T follicular helper cell (primary cell): ENCODE measurements around the gene BDNF.

Experiments used
- DNase-seq: peaks from one replicate; pipeline ENCODE4 v3.0.0-alpha.2; 2020; ENCODE audit warnings: low read depth

Gene BDNF

DNA sequence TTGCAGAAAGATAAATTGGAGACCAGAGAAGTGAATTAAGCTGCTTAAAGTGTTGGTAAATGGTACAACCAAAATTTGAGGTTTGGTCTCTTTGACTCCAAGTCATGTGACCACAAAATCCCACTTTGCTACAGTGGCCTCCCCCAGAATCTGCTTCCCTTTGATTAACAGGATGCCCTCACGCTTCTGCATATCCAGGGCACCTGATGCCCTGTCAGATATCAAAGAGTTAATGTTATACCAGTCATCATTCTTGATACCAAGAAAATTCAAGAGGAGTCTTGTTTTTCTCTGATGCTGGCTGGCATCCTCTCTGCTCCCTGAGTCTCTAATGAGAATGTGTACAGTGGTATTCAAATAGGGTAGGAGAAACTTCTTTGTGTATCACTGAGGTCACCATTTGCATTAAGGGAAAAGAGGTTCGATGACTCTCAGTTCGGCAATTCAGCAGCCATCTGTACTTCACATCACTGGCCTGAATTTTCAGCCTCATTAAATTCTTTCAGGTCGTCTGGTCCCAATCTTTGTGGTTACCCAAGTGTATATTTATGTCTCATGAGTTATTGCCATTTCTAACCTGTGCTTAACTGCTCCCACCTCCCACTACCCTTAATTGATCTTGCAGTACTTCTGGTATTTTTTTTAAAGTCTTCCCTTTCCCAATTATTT, 73.9 kb downstream of the BDNF start:
- DNase-seq, result no peak

DNA sequence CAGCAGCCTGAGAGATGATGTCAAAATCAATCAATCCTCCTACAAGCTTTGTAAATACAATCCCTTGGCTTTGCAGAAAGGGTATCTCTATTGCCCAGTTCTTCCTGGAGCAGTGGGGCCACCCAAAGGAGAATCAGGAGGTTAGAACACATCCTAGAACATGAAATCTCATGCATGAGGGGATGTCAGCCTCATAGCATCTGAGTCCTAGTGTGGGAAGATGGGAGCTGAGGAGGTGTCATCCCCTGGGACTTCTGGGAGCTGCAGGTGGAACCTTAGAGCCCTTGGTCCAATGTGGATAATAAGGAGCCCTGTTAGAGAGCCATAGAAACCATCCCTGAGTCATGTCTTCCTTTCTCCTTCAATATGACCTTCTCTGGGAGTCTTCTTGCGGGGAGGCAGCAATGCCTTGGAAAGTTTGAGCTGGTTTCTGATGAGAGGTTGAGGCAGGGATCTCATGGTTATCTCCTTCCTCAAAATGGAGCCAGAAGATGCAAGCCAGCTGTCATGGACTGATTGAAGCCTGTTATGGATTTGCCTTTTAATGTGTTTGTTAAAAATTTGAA, 74.8 kb downstream of the BDNF start:
- DNase-seq, result no peak

DNA sequence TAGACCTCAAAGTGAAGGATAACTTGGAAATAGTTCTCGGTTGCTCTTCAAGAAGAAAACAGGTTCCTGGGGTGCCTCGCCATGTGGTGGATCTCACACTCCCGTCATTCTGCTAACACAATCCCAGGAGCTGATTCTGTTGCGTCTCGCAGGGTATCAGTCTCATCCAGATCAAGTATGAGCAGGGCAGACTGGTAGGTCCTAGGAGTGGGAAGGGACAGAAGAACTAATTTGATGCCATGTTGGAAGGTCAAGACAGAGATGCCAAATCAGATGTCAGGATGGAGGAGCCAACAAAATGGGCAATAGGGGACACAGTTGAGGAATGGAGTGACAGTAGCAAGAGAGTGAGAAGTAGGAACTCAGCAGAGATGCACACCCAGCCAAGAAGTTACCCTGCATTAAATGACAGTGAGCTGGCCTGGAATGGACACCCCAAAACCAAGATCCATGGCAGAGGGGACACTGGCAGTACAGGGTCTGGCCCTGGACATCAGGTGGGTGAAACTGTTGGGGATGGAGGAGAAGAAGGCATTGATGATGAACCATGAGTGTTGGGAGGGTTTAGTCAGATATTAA, 76.2 kb downstream of the BDNF start:
- DNase-seq, result no peak

DNA sequence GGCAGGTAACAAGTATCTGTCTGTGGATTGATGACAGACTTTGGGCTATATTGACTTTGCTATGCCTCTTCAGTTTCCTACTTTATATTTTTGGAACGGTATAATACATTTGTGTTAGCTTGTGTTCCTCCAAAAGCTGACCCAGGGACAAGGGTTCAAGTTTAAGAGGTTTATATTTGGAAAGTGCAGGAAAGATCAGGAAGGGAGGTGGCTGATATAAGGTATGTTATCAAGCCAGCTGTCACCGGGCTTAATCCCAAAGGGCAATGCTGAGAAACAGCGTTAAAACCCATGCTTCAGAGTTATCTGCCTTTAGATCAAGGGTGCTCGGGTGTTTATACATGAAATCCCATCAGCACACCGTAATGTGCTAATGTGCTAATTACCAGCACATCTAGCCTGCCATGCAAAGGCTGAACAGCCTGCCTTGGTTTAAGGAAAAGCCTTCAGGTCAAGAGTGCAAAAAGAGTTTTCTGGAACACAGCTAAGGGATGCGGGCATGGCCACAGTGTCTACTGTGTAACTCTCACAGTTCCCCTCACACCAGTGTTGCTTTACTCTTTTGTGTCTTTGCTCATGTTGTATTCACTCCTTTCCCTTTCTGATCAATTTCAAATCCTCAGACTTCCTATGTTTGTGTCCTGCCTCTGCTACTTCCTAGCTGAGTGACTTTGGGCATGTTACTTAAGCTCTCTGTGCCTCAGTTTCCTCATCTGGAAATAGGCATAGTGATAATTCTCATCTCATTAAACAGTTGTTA, 77.5 kb downstream of the BDNF start:
- DNase-seq, result no peak

DNA sequence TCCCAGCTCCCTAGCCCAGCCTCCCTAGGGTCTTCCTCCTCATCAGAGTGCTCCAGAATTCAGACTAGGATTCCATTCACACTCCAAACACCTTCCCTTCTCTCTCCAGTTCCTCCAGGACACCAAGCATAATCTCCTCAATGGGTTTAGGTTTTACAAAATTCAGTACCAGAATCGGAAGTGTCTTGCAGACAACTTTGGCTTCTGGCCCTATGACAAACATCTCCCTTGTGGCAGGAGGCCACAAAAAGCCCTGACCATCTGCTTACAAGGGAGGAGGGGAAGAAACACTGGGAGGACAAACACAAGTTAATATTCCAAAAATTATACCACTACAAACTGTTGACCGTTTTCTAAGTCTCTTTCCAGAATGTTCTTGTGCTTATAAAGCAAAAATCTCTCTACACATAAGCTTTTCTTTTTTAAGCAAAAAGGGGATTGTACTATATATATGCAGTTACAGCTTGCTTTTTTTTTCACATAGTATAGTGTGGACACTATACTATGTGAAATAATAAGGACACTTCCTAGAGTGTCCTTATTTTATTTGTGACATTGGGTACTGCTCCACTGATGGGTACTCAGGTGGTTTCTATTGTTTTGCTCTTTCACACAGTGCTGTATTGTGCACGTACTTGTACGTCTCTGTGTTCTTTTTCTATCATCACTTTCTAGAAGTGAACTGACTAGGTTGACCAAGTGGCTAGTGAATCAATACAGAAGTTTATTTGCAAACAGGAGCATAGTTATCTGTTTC, 78.7 kb downstream of the BDNF start:
- DNase-seq, result no peak

DNA sequence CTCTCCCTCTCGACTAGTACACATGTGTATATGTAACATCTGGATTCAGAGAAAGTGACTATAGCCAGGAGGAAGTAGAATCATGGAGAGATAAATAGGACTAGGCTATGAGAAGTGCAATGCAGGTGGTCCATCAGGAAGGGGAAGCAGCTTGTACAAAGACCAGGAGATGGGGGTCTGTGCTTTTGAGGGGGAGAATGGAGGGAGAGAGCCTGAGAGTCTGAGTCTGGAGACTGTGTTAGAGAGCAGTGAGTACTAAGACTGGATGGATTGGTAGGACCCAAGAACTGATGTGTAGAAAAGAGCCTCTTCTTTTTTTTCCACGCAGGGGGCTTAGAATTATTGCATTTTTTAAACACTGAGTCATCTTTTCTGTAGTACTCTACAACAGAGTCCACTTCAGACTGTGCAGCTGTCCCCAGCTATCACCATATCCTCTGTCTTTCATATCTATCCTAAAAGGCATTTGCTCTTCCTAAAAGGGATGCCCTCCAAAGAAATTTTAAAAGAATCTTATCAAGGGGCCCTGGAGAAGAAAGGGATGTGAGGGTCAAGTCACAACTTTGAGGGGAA, 80.4 kb downstream of the BDNF start:
- no peak for DNase-seq

DNA sequence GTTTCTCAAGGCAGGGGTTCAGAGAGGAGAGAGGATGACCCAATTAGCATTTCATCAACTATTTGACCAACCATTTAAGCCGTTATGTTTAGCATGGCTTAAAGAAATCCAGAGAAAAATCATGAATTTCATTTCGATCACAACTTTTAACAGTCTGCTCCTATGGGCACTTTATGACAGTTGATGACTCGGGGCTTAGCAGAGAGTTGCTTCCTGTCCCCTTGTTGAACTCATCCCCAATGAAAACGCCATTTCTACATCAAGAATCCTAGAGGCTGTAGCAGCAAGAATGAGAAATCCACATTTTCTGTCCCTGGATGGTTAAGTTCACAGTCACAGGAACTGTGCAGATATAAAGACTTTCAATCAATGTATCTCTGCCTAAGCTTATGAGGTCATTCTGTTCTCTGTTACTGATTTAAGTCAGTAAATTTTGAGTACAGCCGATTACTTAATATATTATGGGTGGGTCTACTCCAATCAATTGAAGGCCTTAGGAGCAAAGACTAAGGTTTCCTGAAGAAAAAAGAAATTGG, 81.1 kb downstream of the BDNF start:
- no peak for DNase-seq

DNA sequence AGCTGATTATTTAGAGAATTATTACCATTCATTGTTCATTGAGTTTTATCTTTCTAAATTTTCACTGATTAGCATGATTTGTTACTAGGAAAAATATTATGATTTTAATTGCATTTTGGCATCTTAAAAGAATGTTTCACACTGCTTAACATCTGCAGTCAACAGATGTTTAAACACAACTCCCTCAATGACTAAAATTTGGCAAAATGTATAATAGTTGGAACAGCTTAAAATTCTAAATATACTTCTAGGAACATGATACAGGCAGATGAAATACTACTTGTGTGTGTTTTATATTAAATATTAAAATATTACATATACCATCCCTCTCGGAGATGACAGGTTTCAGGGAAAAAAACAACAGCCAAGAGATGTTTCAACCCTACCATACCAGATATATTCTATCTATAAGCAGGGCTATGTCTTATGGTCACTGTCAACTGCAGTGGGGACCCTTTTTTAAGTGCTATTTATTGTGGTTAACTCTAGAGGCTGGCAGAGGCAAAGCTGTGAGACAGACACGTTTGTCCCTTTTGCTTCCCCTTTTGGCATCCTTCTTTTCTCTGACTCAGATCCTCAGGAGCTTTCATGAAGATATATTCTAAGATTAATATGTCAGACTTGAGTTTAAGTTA, 81.9 kb downstream of the BDNF start:
- no peak for DNase-seq

DNA sequence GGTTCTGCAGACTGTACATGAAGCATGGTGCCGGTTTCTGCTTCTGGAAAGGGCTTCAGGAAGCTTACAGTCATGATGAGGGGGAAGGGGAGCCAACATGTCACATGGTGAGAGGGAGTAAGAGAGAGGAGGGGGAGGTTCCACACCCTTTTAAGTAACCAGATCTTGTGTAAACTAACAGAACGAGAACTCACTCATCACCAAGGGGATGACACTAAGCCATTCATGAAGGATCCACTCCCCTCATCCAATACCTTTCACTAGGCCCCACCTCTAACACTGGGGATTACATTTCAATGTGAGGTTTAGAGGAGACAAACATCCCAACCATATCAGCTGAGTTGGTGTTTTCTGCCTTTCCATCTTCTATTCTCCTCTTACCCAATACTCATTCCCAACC, 83.5 kb downstream of the BDNF start:
- DNase-seq, result no peak

DNA sequence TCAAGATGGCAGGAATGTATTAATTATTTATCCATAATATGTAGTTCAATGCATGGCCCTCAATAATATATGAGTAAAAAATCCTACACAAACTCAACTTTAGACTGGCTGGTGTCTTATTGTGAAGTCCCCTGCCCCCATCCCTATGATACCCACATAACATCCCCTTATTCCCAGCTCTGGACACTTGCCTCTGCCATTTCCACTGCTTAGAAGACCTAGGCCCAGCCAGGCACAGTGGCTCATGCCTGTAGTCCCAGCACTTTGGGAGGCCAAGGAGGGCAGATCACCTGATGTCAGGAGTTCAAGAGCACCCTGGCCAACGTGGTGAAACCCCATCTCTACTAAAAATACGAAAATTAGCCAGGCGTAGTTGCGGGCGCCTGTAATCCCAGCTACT, 84.4 kb downstream of the BDNF start:
- no peak for DNase-seq

DNA sequence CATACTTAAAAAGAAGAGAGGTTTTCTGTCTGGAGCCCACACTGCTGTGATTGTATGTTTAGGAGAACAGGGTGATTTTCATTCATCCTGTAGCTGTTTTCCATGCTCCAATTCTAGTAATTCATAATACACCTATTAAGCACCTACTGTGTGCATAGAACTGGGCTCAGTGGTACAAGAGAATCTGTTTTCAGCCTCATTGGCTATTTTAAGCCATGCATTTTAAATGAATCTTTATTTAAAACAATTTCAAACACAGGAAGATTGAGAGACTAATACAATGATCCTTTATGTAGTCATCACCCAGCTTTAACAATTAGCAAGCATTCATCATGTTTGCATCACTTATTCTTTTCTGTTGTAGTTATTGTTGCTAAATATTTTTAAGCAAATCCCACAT, 86.2 kb downstream of the BDNF start:
- no peak for DNase-seq

DNA sequence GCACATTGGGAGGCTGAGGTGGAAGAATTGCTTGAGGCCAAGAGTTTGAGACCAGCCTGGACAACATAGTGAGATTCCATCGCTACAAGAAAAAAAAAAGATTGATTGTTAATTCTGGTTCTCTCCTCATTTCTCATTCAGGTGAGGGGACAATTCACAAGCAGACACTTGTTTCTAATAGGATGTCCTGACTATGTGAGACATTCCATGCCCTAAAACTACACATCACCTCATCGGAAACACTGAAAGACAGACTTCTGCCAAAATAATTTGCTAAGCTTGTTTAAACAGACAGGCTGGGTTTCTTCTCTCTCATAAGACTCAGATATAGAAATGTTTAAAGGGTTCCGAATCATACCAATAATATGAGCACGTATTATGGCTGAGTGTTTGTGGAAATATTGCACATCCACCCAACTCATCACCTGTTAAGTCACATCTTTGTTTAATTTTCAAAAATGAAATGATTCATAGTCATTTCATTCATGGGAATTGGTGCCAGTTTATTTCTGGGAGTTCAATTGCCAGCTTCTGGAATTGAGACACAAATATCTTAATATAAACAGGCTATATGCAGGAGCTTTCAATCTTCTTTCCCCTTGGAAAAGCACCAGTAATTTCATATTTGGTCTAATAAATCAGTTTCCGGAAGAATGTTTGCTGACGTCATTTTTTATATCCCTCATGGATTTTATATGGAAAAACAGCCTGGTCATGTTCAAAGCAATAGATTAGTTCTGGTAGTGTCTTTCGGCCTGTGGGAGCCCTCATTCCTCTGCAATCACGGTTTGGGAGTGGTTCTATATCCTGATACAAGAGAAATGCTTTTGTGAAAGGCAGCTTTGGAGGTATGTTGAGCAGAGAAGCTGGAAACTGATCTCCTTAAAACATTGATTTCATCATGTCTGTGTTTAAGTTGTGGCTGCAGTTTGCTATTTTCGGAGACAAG, 87.0 kb downstream of the BDNF start:
- no peak for DNase-seq

DNA sequence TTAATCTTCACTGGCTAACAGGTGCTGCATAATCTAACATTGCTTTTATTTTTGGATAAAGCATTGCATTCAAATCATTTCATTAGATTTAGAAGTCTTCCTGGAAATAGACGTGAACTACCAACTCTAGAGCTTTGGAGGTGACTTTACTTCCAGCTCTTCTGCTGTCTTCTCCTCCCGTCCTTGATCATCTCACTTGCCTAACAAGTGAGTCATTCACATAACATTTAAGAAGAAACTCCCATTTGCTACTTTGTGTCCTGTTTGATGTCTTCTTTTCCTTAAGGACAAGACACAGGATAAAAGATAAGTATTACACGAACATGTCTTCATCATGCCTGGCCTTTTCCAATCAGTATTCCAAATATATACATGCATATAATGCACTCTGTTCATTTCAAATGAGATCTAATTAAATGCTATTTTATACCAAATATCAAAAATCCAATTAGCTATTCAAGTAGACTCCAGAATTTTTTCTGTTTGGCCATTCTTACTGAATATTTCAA, 88.3 kb downstream of the BDNF start:
- DNase-seq, result no peak

DNA sequence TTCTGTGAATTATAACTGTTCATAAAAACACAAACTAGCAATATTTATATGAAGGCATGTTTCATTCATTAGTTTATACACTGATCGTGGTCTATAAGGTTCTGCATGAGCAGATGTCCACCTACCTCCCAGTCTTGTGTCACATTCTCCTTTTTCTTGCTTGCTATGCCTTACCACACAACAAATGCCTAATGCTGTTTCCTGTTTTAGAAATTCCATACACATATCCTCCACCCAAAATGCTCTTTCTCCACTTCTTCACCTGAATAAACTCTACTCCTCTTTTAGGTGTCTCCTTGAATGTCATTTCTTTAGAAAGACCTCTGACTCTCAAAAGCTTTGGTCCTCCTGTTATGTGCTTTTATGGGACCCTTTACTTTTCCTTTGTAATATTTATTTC, 88.9 kb downstream of the BDNF start:
- no peak for DNase-seq

DNA sequence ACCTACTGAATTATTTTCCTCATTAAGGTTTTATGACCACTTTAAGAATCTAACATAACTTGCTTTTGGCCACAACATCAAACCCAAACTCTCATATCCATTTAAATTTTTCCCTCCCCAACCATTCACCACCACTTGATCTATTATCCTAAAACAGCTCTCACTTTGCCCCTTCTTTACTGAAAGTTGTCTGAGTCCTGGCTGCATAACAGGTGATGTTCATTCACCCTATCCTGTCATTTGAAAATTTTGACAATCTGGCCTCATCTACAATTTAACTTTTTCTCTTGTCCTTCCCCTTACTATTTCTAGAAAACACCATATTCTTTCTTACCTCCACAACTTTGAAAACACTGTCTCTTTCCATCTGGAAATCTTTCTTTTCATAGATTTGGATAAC, 89.3 kb downstream of the BDNF start:
- DNase-seq, result no peak

DNA sequence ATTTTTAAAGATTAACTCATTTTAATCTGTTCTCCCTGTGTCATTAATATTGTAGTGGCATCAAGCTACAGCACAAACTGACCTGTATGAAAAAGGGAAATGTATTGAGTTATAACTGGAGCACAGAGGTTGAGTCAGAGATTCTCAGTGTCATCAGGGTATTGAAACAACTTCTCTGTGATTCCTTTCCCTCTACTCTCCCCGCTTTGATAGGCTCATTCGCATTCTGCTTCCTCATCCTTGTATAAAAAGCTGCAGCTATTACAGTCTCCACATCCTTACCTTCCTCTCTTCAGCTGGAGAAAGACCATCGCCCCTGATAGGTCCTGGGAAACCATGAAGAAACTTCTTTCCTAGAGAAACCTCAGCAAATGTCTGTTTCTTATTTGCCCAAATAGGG, 90.0 kb downstream of the BDNF start:
- no peak for DNase-seq

DNA sequence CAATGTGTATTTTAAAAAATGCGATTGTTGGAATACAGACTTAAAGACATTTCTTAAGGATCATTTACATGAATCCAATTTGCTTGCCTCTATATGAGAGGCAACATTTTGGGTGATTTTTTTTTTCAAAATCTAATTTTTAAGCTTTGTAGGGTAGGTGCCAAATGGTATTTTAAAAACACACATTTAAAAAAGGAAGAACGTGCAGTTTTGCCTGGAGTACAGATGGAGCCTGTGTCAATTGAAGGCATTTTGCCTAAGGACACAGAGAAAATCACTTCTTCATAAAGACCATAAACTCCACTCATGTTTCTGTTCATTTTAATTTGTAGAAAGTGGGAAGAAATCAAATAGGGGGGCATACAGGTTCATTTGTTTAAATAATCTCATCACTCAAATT, 91.3 kb downstream of the BDNF start:
- no peak for DNase-seq

DNA sequence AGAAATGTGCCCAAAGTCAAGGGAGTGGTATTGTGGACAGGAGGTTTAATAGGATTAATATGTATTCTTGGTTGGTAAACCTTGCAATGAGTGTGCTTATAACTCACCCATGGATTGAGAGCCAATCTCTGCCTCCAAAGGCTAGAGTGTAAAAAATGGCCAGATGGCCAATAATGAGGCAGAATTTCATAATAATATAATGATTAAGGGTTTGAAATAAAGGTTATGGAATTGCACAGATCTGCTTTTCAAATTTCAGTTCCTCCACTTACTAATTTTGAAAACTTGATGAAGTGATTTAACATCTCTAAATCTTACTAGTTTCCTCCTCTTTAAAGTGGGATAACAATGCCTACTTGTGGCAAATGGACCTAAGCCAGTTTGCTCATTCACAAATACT, 94.8 kb downstream of the BDNF start:
- no peak for DNase-seq
